ENCODE results near the gene MYOM3.
"Not testable (repeated sequence)": the region's sequence is repeated elsewhere in the genome, so short reads cannot be mapped to it uniquely, and the experiment has no call there.

MYOM3 gene

GRCh38 chr1:24071941-24072340 is 40.0 kb downstream of the MYOM3 start:
- no peak for DNase-seq (ENCODE audit: low read depth in 3 of 3)

- peak; percentile 64 to 73 (median 69) for DNase-seq (ENCODE audit: low read depth in 3 of 3)
Measured at GRCh38 chr1:24070821-24071393, 41.0 kb downstream of the MYOM3 start.

- DNase-seq (ENCODE audit: low read depth in 3 of 3) = no peak
Measured at GRCh38 chr1:24069817-24070216, 42.1 kb downstream of the MYOM3 start.

- no peak for DNase-seq (ENCODE audit: low read depth in 3 of 3)
Measured at GRCh38 chr1:24067978-24068377, 44.0 kb downstream of the MYOM3 start.

DNA sequence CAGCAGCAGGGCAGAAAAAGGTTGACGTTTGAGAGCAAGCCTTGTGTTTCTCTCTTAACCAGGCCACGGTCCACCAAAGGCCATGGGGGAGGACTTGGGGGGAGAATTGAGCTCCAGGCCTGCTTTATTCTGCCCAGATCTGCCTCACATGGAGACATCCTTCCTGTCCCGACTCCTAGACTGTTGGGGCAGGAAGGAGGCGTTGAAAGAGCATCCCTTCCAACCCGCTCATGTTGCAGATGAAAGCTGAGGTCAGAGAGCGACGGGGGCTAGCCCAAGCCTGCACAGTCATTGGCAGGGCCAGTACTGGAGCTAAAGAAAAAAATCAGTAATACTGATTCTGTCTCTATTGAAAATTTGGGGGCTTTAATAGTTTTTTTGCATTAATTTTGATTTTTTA is 46.6 kb downstream of the MYOM3 start:
- no peak for DNase-seq (ENCODE audit: low read depth in 3 of 3)

GRCh38 chr1:24062221-24062620 is 49.7 kb downstream of the MYOM3 start:
- DNase-seq (ENCODE audit: low read depth in 3 of 3) = no peak

DNA sequence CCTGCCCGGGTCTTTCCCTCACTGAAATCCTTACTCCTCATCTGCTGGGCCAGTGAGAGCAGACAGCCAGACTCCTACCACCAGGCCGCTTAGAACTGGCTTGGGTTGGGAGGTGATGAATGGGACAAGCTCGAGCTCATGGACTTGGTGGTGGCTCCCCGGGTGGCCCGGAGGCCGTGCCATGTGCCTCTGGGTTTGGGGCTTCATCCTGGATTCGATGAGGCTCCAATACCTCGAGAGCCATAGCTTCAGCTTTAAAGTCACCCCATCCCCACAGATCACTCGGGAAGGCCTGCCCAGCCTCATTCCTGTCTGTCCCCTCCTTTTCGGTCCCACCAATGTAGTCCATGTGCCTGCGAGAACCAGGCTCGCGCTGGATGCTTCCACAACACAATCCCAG is 51.5 kb downstream of the MYOM3 start:
- DNase-seq (ENCODE audit: low read depth in 3 of 3) = no peak

GRCh38 chr1:24058671-24059455 is 53.1 kb downstream of the MYOM3 start:
- no peak for DNase-seq (ENCODE audit: low read depth in 3 of 3)

DNA sequence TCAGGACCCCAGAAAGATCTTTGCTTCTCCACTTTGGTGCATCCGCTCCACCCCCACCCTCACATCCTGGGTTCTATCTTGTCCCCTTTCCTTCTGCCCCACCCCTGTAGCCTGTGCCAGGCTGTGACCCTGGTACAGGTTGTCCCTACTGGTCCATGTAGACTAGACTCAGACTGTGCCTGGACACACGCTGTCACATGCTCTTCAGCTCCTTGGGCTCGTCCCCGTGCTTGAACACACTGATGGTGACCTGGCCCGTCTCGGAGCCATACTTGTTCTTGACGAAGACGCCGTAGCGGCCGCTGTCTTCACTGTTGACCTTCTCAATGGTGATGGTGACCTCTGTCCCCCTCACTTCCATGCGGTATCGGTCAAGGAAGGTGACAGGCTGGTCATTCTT is 54.8 kb downstream of the MYOM3 start:
- DNase-seq (ENCODE audit: low read depth in 3 of 3) = no peak

- no peak for DNase-seq (ENCODE audit: low read depth in 3 of 3)
Measured at GRCh38 chr1:24055681-24056080, 56.3 kb downstream of the MYOM3 start.

- DNase-seq (ENCODE audit: low read depth in 3 of 3) = no peak
Measured at GRCh38 chr1:24052220-24052619, 59.7 kb downstream of the MYOM3 start.

GRCh38 chr1:24051206-24051945 is 60.6 kb downstream of the MYOM3 start:
- DNase-seq (ENCODE audit: low read depth in 3 of 3) = no peak

DNA sequence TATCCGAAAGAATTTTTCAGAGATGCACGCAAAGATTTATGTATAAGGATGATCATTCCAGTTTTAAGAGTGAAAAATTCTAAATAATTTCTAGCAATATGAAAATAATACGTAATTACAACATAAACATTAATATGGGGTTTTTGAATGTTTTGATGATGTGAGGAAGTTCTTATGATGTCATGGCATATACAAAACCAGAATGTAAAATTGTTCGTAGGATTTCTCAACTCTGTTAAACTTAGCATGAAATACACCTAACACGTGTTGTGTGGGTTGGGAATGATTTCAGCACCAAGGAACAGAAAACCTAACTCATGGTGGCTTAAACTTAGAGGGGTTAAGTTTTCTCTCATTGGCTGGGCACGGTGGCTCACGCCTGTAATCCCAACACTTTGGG is 62.2 kb downstream of the MYOM3 start:
- DNase-seq (ENCODE audit: low read depth in 3 of 3) = no peak

DNA sequence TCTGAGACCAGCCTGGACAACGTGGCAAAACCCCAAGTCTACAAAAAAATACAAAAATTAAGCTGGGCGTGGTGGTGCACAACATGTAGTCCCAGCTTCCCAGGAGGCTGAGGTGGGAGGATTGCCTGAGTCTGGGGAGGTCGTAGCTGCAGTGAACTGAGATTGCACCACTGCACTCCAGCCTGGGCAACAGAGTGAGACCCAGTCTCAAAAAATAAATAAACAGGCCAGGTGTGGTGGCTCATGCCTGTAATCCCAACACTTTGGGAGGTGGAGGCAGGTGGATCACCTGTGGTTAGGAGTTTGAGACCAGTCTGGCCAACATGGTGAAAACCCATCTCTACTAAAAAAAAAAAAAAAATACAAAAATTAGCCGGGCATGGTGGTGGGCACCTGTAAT is 63.0 kb downstream of the MYOM3 start:
- not testable (repeated sequence) for DNase-seq (ENCODE audit: low read depth in 3 of 3)

GRCh38 chr1:24048205-24048869 is 63.6 kb downstream of the MYOM3 start:
- DNase-seq (ENCODE audit: low read depth in 3 of 3) = no peak

- DNase-seq (ENCODE audit: low read depth in 3 of 3) = no peak
Measured at GRCh38 chr1:24047110-24047477, 64.8 kb downstream of the MYOM3 start.

- DNase-seq (ENCODE audit: low read depth in 3 of 3) = no peak
Measured at GRCh38 chr1:24045771-24046170, 66.2 kb downstream of the MYOM3 start.

DNA sequence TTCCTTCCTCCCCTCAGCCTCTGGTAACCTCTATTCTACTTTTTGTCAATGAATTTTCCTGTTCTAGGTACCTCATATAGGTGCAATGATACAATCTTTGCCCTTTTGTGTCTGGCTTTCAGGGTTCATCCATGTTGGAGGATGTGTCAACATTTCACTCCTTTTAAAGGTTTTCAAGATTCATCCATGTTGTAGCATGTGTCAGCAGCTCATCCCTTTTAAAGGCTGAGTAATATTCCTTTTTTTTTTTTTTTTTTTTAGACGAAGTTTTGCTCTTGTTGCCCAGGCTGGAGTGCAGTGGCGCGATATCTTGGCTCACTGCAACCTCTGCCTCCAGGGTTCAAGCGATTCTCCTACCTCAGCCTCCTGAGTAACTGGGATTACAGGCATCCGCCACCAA is 67.3 kb downstream of the MYOM3 start:
- DNase-seq (ENCODE audit: low read depth in 3 of 3) = not testable (repeated sequence)

- DNase-seq (ENCODE audit: low read depth in 3 of 3) = no peak
Measured at GRCh38 chr1:24043345-24044032, 68.4 kb downstream of the MYOM3 start.

GRCh38 chr1:24042315-24042714 is 69.6 kb downstream of the MYOM3 start:
- DNase-seq (ENCODE audit: low read depth in 3 of 3) = no peak

DNA sequence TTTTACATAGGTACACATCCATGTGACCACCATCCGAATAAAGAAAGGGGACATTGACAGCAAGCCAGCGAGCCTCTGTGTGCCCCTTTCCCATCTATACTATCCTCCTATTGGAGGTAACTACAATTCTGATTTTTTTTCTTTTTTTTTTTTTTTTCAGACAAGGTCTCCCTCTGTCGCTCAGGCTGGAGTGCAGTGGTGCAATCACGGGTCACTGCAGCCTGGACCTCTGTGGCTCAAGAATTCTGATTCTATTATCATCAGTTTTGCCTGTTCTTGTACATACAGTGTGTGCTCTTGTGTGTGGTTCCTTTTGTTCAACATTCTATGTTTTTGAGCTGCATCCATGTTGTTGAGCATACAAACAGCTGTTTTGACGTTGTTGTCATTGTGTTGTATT is 75.8 kb downstream of the MYOM3 start:
- DNase-seq (ENCODE audit: low read depth in 3 of 3) = no peak

- no peak for DNase-seq (ENCODE audit: low read depth in 3 of 3)
Measured at GRCh38 chr1:24032981-24033380, 79.0 kb downstream of the MYOM3 start.

All from stimulated activated CD4-positive, alpha-beta T cell treated with anti-CD3 and anti-CD28 coated beads, TNF-alpha, amount 100 ng/mL, for 48 hours (primary cell).